DND-41 (cell line): ENCODE data around the gene CSHL1.

Experiments
- ATAC-seq: fragments of 200-7000 bp; cut with Tn5 transposase; 3 replicates; pipeline ENCODE4 v1.9.1; 2021; ENCODE audit warnings: low read depth; ENCODE audit not compliant: insufficient read depth
- DNase-seq: peaks from one replicate; pipeline ENCODE4 v3.0.0-alpha.2; 2020
- H2AFZ ChIP-seq: 2 replicates; pipeline ENCODE4 v1.6.0; 2012; ENCODE audit warnings: low read depth, low read length
- H3K27ac ChIP-seq: 2 replicates; pipeline ENCODE4 v1.5.1; 2012; ENCODE audit warnings: low read length, inconsistent platforms
- H3K27me3 ChIP-seq: fragments of 200-600 bp; sonication (generic); 2 replicates; pipeline ENCODE4 v1.6.0; 2012; ENCODE audit warnings: low read length, mild to moderate bottlenecking, inconsistent platforms; ENCODE audit not compliant: insufficient read depth, poor library complexity
- H3K36me3 ChIP-seq: 2 replicates; pipeline ENCODE4 v1.5.1; 2012; ENCODE audit warnings: low read length, inconsistent platforms; ENCODE audit not compliant: insufficient read depth
- H3K4me1 ChIP-seq: 2 replicates; pipeline ENCODE4 v1.5.1; 2012; ENCODE audit warnings: mild to moderate bottlenecking, low read length; ENCODE audit not compliant: insufficient read depth
- H3K4me2 ChIP-seq: 2 replicates; pipeline ENCODE4 v1.6.0; 2012; ENCODE audit warnings: mild to moderate bottlenecking, moderate library complexity, low read length, inconsistent platforms; ENCODE audit not compliant: insufficient read depth
- H3K4me3 ChIP-seq, 2 experiments: fragments of 200-600 bp in 1 of 2; shearing (Covaris generic) in 1 of 2; 2 replicates each; pipeline ENCODE4 v1.5.1; 2012 to 2016; ENCODE audit warnings: inconsistent platforms in 2 of 2, low read length in 2 of 2, mild to moderate bottlenecking in 2 of 2, low read depth in 1 of 2, moderate library complexity in 1 of 2
- H3K79me2 ChIP-seq: 2 replicates; pipeline ENCODE4 v1.6.0; 2012; ENCODE audit warnings: low read length, inconsistent platforms; ENCODE audit not compliant: insufficient read depth
- H3K9ac ChIP-seq: 2 replicates; pipeline ENCODE4 v1.6.0; 2012; ENCODE audit warnings: low read depth, mild to moderate bottlenecking, inconsistent platforms, low read length, moderate library complexity
- H3K9me3 ChIP-seq: 2 replicates; pipeline ENCODE4 v1.5.1; 2012; ENCODE audit warnings: low read length, moderate library complexity, mild to moderate bottlenecking, inconsistent platforms; ENCODE audit not compliant: insufficient read depth, severe bottlenecking
- H4K20me1 ChIP-seq: 2 replicates; pipeline ENCODE4 v1.6.0; 2012; ENCODE audit warnings: low read length; ENCODE audit not compliant: insufficient read depth
- CTCF ChIP-seq: IDR thresholded peaks from 2 replicates; pipeline ENCODE4 v1.5.1; 2012; ENCODE audit warnings: borderline replicate concordance, low read length, moderate library complexity, mild to moderate bottlenecking; ENCODE audit not compliant: poor library complexity, severe bottlenecking; ENCODE audit errors: extremely low read depth
- EZH2 ChIP-seq: IDR thresholded peaks from 3 replicates; pipeline ENCODE4 v1.6.1; 2012; ENCODE audit warnings: borderline replicate concordance, low read depth, mild to moderate bottlenecking, moderate library complexity, low read length, inconsistent platforms; ENCODE audit not compliant: severe bottlenecking

CSHL1 gene

GRCh38 chr17:63937319-63937718 is 26.3 kb upstream of the CSHL1 start:
- H3K4me2 ChIP-seq: no peak overlapping the region

GRCh38 chr17:63934183-63935112 is 23.4 kb upstream of the CSHL1 start:
- TF ChIP-seq EZH2: no peak
- TF ChIP-seq CTCF: no peak
- Histone ChIP-seq H3K4me3 (no peak overlapping the region), H3K27ac (no peak overlapping the region), H3K36me3 (no peaks in the 10 kb centered on the region), H3K27me3 (no peaks in the 10 kb centered on the region), H4K20me1 (no peaks in the 10 kb centered on the region), H3K4me1 (peaks cover 22% of the 10 kb centered on the region), H2AFZ (no peak overlapping the region), H3K79me2 (no peaks in the 10 kb centered on the region), H3K9me3 (no peaks in the 10 kb centered on the region), H3K4me2 (no peak overlapping the region), H3K9ac (no peak overlapping the region)
- ATAC-seq: no peak
- DNase-seq: no peak

More at GRCh38 chr17:63937319-63937718, 26.3 kb upstream of the CSHL1 start:
- H4K20me1 ChIP-seq: no peaks in the 10 kb centered on the region
- no peak for TF ChIP-seq CTCF
- no peak for TF ChIP-seq EZH2
- H3K9ac ChIP-seq: no peak overlapping the region
- no peak for ATAC-seq
- H3K9me3 ChIP-seq: no peaks in the 10 kb centered on the region
- H3K27me3 ChIP-seq: no peaks in the 10 kb centered on the region
- no peaks in the 10 kb centered on the region for H3K79me2 ChIP-seq
- H3K36me3 ChIP-seq: no peaks in the 10 kb centered on the region
- no peak overlapping the region for H2AFZ ChIP-seq
- peaks cover 9% of the 10 kb centered on the region for H3K4me1 ChIP-seq
- no peak overlapping the region for H3K27ac ChIP-seq
- H3K4me3 ChIP-seq: no peak overlapping the region
- no peak for DNase-seq

GRCh38 chr17:63933598-63933997 is 22.5 kb upstream of the CSHL1 start:
- Histone ChIP-seq H3K4me2 (no peak overlapping the region), H4K20me1 (no peaks in the 10 kb centered on the region), H3K36me3 (no peaks in the 10 kb centered on the region), H3K27ac (no peak overlapping the region), H3K9me3 (no peaks in the 10 kb centered on the region), H2AFZ (no peak overlapping the region), H3K4me1 (peaks cover 22% of the 10 kb centered on the region), H3K4me3 (no peak overlapping the region), H3K27me3 (no peaks in the 10 kb centered on the region), H3K9ac (no peak overlapping the region), H3K79me2 (no peaks in the 10 kb centered on the region)
- TF ChIP-seq CTCF (no peak), EZH2 (no peak)
- no peak for ATAC-seq
- no peak for DNase-seq
